Measurements from ENCODE around the gene MTHFD1.

Gene MTHFD1

DNA sequence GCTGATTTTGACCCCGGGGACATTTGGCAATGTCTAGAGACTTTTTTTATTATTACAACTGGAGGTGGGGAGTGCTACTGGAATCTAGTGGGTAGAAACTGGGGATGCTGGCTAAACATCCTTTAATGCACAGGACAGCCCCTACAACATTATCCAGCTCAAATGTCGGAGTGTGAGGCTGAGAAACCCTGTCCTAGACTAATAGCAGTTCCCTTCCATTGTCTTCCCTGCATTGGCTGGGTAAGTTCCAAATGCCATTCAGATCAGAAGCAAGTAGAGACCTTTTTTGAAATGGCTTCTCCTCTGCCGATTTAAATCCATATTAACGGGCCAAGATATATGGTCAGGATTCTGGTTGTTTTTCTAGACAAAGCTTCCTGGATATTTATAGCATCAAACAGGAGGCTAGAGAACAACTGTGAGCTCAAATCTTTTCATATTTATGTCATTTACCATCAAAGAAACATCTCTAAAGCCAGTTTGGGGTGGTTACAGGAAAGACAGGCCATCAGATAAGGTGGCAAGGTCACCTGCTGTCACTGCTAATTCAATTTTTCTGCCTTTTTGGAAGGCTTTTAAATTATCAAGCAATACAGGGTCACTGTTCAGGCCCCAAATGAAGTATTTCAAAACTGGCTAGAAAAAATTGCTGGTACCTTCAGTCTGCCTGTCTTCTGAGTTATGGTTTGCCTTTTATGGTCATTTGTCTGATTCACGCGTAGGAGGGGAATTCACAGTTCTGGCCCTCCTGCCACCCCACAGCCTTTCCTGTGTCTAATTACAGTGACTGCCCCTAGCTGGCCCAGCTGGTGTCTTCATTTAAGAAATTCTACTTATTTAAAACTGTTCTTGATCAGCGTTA lies 57.1 kb downstream of the MTHFD1 start:
- in situ Hi-C loops (cut with MboI; ENCODE audit: low sequenced_read_pairs) = no loop called here

GRCh38 chr14:64447876-64448670 lies 59.9 kb downstream of the MTHFD1 start:
- in situ Hi-C loops (cut with MboI; ENCODE audit: low sequenced_read_pairs) = no loop called here

GRCh38 chr14:64450255-64450654 lies 62.1 kb downstream of the MTHFD1 start:
- in situ Hi-C loops (cut with MboI; ENCODE audit: low sequenced_read_pairs) = no loop called here

- in situ Hi-C loops (cut with MboI; ENCODE audit: low sequenced_read_pairs) = no loop called here
These were observed 66.5 kb downstream of the MTHFD1 start for GRCh38 chr14:64454671-64455070.

DNA sequence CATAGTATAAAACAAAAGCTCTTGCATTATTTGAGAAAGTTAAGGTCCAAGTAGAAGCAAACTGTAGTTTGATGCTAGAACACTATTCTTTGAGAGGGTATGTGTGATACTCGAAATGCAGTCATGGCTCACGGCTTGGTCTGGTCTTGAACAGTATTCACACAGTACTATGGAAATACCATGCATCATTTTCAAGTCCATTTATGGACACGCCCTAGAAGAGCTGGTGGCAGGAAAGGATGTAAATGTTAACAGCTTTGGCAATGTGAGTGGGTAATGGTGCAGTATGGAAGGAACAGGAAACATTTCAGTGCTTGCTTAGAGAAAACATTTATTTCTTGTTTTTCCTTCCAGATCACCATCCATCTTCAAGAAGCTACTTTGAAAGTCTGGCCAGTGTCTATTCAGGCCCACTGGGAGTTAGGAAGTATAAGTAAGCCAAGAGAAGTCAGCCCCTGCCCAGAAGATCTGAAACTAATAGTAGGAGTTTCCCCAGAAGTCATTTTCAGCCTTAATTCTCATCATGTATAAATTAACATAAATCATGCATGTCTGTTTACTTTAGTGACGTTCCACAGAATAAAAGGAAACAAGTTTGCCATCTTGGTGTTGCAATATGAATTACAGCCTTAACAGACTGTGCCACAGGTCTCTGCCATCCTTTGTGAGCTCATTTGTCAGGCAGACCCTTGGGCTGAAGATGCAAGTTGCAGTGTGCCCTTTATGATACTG lies 71.4 kb downstream of the MTHFD1 start:
- in situ Hi-C loops (cut with MboI; ENCODE audit: low sequenced_read_pairs) = no loop called here

DNA sequence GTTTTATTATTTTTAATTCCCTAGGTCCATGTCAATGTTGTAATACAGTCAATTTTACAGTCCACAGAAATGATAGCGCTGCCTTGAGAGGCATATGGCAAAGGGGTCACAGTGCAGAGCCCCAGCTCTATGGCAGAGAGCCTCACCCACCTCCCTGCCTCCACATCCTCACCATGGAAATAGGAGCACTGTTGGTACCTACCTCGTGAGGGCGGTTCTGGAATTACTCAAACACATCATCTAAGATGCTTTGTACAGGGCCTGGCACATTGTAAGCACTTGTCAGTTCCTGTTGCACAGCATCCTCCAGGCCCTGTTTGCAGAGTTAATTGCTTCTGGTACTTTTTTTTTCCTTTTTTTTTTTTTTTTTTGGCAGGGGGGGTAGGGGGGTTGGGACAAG lies 73.1 kb downstream of the MTHFD1 start:
- in situ Hi-C loops (cut with MboI; ENCODE audit: low sequenced_read_pairs) = no loop called here

DNA sequence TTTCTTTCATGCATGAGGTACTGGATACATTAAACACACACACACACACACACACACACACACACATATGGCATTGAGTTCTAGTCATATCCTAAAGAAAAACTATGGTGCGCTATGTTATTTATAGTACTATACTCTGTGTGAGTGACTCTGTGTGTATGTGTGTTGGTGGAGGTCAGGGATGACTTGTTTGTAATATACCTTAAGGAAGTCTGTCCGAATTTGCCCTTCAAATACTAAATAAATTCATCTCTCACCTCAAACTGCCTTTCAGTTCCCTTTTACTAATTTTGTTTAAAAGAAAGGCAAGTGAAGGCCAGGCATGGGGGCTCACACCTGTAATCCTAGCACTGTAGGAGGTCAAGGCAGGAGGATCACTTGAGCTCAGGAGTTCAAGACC lies 75.0 kb downstream of the MTHFD1 start:
- in situ Hi-C loops (cut with MboI; ENCODE audit: low sequenced_read_pairs) = no loop called here

- in situ Hi-C loops (cut with MboI; ENCODE audit: low sequenced_read_pairs) = no loop called here
These were observed 75.7 kb downstream of the MTHFD1 start for GRCh38 chr14:64463873-64464272.

DNA sequence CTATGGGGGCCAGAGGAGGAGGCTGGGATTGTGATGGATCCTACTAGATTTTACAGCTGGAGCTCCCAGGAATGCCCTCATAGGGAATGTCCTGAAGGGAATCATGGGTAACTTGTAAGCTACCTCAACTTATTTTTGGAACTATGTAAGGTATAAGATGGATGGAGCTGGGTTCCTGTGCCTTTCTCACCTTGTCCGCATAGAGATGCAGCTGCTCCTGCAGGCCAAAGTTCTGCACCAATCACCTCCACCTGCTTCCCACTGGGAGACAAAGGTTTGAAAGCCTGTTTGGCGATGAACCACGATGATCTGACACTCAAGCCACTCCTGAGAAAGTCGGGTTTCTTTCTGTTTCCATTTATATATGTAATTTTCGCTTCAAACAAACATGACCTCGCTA lies 76.5 kb downstream of the MTHFD1 start:
- in situ Hi-C loops (cut with MboI; ENCODE audit: low sequenced_read_pairs) = no loop called here

GRCh38 chr14:64465191-64465822 lies 77.2 kb downstream of the MTHFD1 start, which contains the start of gene AKAP5:
Gene AKAP5, plus strand, starts transcription at chr14:64465499. Its CDS starts 2,896 bp downstream, at chr14:64468395.
- in situ Hi-C loops (cut with MboI; ENCODE audit: low sequenced_read_pairs) = no loop called here

GRCh38 chr14:64465831-64466554 lies 77.8 kb downstream of the MTHFD1 start:
- in situ Hi-C loops (cut with MboI; ENCODE audit: low sequenced_read_pairs) = no loop called here

GRCh38 chr14:64467101-64467500 lies 78.9 kb downstream of the MTHFD1 start:
- in situ Hi-C loops (cut with MboI; ENCODE audit: low sequenced_read_pairs) = no loop called here

- in situ Hi-C loops (cut with MboI; ENCODE audit: low sequenced_read_pairs) = no loop called here
These were observed 79.4 kb downstream of the MTHFD1 start for GRCh38 chr14:64467566-64467965.

DNA sequence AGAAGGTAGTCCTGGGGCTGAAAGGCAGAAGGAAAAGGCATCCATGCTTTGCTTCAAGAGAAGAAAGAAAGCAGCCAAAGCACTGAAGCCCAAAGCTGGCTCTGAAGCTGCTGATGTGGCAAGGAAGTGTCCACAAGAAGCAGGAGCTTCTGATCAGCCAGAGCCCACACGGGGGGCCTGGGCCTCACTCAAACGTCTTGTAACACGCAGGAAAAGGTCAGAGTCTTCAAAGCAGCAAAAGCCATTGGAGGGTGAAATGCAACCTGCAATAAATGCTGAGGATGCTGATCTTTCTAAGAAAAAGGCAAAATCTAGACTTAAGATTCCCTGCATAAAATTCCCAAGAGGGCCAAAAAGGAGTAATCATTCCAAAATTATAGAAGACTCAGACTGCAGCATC lies 80.3 kb downstream of the MTHFD1 start:
- in situ Hi-C loops (cut with MboI; ENCODE audit: low sequenced_read_pairs) = no loop called here

- in situ Hi-C loops (cut with MboI; ENCODE audit: low sequenced_read_pairs) = no loop called here
These were observed 85.9 kb downstream of the MTHFD1 start for GRCh38 chr14:64474041-64474440.

- in situ Hi-C loops (cut with MboI; ENCODE audit: low sequenced_read_pairs) = no loop called here
These were observed 86.5 kb downstream of the MTHFD1 start for GRCh38 chr14:64474698-64475097.

GRCh38 chr14:64475585-64476273 lies 87.6 kb downstream of the MTHFD1 start:
- in situ Hi-C loops (cut with MboI; ENCODE audit: low sequenced_read_pairs) = no loop called here

GRCh38 chr14:64476438-64476837 lies 88.3 kb downstream of the MTHFD1 start:
- in situ Hi-C loops (cut with MboI; ENCODE audit: low sequenced_read_pairs) = no loop called here

DNA sequence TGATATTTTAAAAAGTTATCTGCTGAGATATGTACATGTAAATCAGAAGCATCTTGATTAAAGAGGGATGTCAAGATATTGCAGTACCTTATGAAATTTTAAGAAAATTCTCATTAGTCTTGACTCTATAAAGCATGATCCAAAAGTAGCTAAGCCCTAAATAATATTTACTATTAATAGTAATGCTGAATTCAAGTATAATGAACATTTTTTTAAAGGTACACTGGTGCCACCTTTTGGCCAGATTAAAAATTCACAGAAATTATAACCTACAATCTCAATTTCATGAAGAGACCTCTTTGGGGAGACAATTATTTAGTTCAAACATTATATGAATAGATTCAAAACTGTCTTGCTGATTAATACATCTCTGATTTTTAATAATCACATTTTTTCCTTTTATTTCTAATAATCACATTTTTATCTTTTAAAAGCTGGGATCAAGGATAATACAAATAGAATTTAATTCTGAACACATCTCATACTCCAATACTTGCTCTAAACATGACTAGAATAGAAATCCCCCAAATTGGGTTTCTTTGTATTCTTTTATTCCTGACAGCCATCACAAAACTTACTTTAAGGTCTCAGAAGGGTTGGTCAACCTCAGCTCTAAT lies 90.6 kb downstream of the MTHFD1 start:
- in situ Hi-C loops (cut with MboI; ENCODE audit: low sequenced_read_pairs) = no loop called here

Data from HL-60/S4 (cell line).